ENCODE results near the gene PNRC1. TPM values are rescaled to one million over a fixed set of nuclear protein-coding genes. Genes with fewer than 3 reads are reported as not detected.

Gene PNRC1
- total and polyA plus RNA-seq, 2 donors from 2014 or later, result 72.0 to 232 TPM

DNA sequence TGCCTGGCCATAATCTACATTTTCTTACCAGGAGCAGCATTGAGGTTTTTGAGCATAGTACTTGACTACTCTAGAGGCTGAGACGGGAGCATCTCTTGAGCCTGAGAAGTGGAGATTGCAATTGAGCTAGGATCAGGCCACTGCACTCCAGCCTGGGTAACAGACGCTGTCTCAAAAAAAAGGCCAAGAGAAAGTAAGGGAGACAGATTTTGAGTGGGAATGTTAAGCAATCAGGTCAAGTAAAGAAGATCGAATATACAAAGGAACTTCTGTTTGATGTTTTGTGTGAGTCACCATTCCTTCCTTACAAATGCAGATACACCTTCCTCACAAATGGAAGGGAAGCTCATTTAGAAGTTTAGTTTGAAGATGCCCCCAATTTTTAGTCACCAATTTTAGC, 4.4 kb downstream of the PNRC1 start:
- H3K9ac ChIP-seq (ENCODE audit: low read length in 3 of 3), result peak overlapping the region in 1 of 3 donors; percentile 49
- no peaks in the 10 kb centered on the region for H3K27me3 ChIP-seq (ENCODE audit: control insufficient read depth, insufficient read depth, low read length)
- no peak overlapping the region for H3K4me3 ChIP-seq (ENCODE audit: low read length in 3 of 3)
- no peak for FAIRE-seq
- H3K4me1 ChIP-seq (ENCODE audit: control insufficient read depth in 2 of 3, insufficient read depth in 2 of 3, low read depth in 1 of 3, low read length in 3 of 3), result peaks cover 0 to 10% (median 5%) of the 10 kb centered on the region in 3 donors
- DNase-seq, result no peak
- H3K27ac ChIP-seq (ENCODE audit: low read depth in 2 of 2, low read length in 2 of 2), result no peak overlapping the region
- H3K36me3 ChIP-seq (ENCODE audit: control insufficient read depth in 2 of 3, insufficient read depth in 3 of 3, low read length in 3 of 3), result peaks cover 7 to 22% (median 21%) of the 10 kb centered on the region in 3 donors
- TF ChIP-seq, protein P1, sequence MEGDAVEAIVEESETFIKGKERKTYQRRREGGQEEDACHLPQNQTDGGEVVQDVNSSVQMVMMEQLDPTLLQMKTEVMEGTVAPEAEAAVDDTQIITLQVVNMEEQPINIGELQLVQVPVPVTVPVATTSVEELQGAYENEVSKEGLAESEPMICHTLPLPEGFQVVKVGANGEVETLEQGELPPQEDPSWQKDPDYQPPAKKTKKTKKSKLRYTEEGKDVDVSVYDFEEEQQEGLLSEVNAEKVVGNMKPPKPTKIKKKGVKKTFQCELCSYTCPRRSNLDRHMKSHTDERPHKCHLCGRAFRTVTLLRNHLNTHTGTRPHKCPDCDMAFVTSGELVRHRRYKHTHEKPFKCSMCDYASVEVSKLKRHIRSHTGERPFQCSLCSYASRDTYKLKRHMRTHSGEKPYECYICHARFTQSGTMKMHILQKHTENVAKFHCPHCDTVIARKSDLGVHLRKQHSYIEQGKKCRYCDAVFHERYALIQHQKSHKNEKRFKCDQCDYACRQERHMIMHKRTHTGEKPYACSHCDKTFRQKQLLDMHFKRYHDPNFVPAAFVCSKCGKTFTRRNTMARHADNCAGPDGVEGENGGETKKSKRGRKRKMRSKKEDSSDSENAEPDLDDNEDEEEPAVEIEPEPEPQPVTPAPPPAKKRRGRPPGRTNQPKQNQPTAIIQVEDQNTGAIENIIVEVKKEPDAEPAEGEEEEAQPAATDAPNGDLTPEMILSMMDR (IDR thresholded peaks at IDR 0.05; ENCODE audit: borderline replicate concordance, extremely low read depth, insufficient read depth), result no peak
- intact Hi-C loops (cut with DNase I), result no loop called here
- no peaks in the 10 kb centered on the region for H3K9me3 ChIP-seq (ENCODE audit: control insufficient read depth in 2 of 3, insufficient read depth in 1 of 3, low read length in 3 of 3)

DNA sequence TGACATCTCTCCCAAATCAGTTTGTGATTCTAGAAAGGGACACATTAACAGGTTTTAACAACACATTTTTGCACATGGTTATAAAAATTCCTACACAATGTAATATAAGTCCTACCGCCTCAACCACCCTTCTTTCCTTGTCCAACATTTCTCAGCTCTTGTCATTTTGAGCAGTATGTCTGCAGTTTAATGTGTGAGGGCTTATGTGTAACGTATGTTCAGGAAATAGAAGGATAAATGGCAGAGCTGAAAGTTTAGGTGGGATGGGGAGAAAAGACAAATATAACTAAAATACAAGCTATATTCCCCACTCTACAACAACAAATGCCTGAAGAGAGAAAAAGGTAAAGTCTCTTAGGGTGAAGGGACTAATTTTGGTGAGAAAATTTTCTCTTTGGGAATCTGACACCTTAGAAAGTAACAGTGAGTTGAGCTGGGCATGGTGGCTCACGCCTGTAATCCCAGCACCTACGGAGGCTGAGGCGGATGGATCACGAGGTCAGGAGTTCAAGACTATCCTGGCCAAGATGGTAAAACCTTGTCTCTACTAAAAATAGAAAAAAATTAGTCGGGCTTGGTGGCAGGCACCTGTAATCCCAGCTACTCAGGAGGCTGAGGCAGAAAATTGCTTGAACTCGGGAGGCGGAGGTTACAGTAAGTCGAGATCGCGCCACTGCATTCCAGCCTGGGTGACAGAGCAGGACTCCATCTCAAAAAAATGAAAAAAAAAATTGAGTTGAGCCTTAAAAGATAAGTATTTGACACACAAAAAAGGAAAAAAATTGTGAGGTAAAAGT, 5.1 kb downstream of the PNRC1 start:
- H3K4me3 ChIP-seq (ENCODE audit: low read length in 3 of 3), result no peak overlapping the region
- no peak overlapping the region for H3K9ac ChIP-seq (ENCODE audit: low read length in 3 of 3)
- peak overlapping the region in 1 of 2 donors; percentile 58 for H3K27ac ChIP-seq (ENCODE audit: low read depth in 2 of 2, low read length in 2 of 2)
- H3K36me3 ChIP-seq (ENCODE audit: control insufficient read depth in 2 of 3, insufficient read depth in 3 of 3, low read length in 3 of 3), result peaks cover 7 to 22% (median 21%) of the 10 kb centered on the region in 3 donors
- DNase-seq (no peak), FAIRE-seq (no peak)
- no peaks in the 10 kb centered on the region for H3K9me3 ChIP-seq (ENCODE audit: control insufficient read depth in 2 of 3, insufficient read depth in 1 of 3, low read length in 3 of 3)
- TF ChIP-seq, protein P1 (IDR thresholded peaks at IDR 0.05; ENCODE audit: borderline replicate concordance, extremely low read depth, insufficient read depth), result no peak
- intact Hi-C loops (cut with DNase I), result no loop called here
- H3K4me1 ChIP-seq (ENCODE audit: control insufficient read depth in 2 of 3, insufficient read depth in 2 of 3, low read depth in 1 of 3, low read length in 3 of 3), result peaks cover 0 to 10% (median 5%) of the 10 kb centered on the region in 3 donors
- no peaks in the 10 kb centered on the region for H3K27me3 ChIP-seq (ENCODE audit: control insufficient read depth, insufficient read depth, low read length)

DNA sequence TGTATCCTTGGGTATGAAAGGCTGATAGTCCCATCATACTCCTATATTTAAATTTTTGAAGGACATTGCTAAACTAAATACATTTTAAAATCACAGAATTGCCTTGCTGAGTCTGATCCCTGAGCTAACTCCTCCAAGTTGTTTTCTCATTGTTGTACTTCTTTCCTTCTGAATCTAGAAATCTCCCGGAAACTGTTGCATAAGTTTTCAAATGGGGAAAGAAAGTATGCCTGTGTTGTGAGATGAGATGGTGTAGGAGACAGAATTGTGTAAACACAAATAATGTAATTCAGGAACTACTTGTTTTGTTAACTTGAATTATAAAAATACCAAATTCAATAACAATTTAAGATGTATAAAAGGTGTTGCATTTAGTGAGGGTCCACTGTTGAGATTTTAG, 7.3 kb downstream of the PNRC1 start:
- Histone ChIP-seq H3K4me1 (ENCODE audit: control insufficient read depth in 2 of 3, insufficient read depth in 2 of 3, low read depth in 1 of 3, low read length in 3 of 3) (peaks cover 0 to 15% (median 5%) of the 10 kb centered on the region in 3 donors), H3K27me3 (ENCODE audit: control insufficient read depth, insufficient read depth, low read length) (no peaks in the 10 kb centered on the region), H3K36me3 (ENCODE audit: control insufficient read depth in 2 of 3, insufficient read depth in 3 of 3, low read length in 3 of 3) (peaks cover 7 to 21% (median 18%) of the 10 kb centered on the region in 3 donors), H3K4me3 (ENCODE audit: low read length in 3 of 3) (no peak overlapping the region), H3K9ac (ENCODE audit: low read length in 3 of 3) (no peak overlapping the region), H3K9me3 (ENCODE audit: control insufficient read depth in 2 of 3, insufficient read depth in 1 of 3, low read length in 3 of 3) (no peaks in the 10 kb centered on the region), H3K27ac (ENCODE audit: low read depth in 2 of 2, low read length in 2 of 2) (no peak overlapping the region)
- intact Hi-C loops (cut with DNase I), result no loop called here
- FAIRE-seq (no peak), DNase-seq (no peak)
- TF ChIP-seq, protein P1 (IDR thresholded peaks at IDR 0.05; ENCODE audit: borderline replicate concordance, extremely low read depth, insufficient read depth), result no peak
